VCaP (cell line): Measurements from ENCODE around the gene CFAP410.
"Not testable (repeated sequence)": the region's sequence is repeated elsewhere in the genome, so short reads cannot be mapped to it uniquely, and the experiment has no call there.

Experiments used
- H3K27ac ChIP-seq: fragments of 450-650 bp; 2 replicates; pipeline ENCODE4 v1.5.1; 2017
- CTCF ChIP-seq: fragments of 450-650 bp; conservative IDR thresholded peaks from 2 replicates; pipeline ENCODE4 v1.5.1; 2017; ENCODE audit warnings: mild to moderate bottlenecking, moderate library complexity

CFAP410 gene

GRCh38 chr21:44348861-44349260 lies 9.7 kb upstream of the CFAP410 start:
- TF ChIP-seq CTCF: no peak
- H3K27ac ChIP-seq: peak overlapping the region; percentile 97

- TF ChIP-seq CTCF: no peak
- H3K27ac ChIP-seq: peak overlapping the region; percentile 97
These were observed 8.8 kb upstream of the CFAP410 start for GRCh38 chr21:44347911-44348451.

- TF ChIP-seq CTCF: no peak
- H3K27ac ChIP-seq: no peak overlapping the region
These were observed 6.3 kb upstream of the CFAP410 start for GRCh38 chr21:44345495-44345894.

GRCh38 chr21:44344541-44345183 lies 5.5 kb upstream of the CFAP410 start:
- no peak overlapping the region for H3K27ac ChIP-seq
- TF ChIP-seq CTCF: no peak

GRCh38 chr21:44342981-44343380 lies 3.8 kb upstream of the CFAP410 start:
- not testable (repeated sequence) for H3K27ac ChIP-seq

GRCh38 chr21:44341726-44342458 lies 2.7 kb upstream of the CFAP410 start:
- not testable (repeated sequence) for H3K27ac ChIP-seq

- TF ChIP-seq CTCF: peak; percentile 68
- peak overlapping the region; percentile 65 for H3K27ac ChIP-seq
These were observed 972 bp downstream of the CFAP410 start for GRCh38 chr21:44337941-44338895.

GRCh38 chr21:44337449-44337848 lies 1.7 kb downstream of the CFAP410 start:
- no peak for TF ChIP-seq CTCF
- peak overlapping the region; percentile 65 for H3K27ac ChIP-seq
